Measurements from ENCODE around the gene CADM2. TPM values are rescaled to one million over a fixed set of nuclear protein-coding genes. Genes with fewer than 3 reads are reported as not detected.

Gene CADM2
- total RNA-seq, 1 donor from 2014 or later: 0.20 TPM

DNA sequence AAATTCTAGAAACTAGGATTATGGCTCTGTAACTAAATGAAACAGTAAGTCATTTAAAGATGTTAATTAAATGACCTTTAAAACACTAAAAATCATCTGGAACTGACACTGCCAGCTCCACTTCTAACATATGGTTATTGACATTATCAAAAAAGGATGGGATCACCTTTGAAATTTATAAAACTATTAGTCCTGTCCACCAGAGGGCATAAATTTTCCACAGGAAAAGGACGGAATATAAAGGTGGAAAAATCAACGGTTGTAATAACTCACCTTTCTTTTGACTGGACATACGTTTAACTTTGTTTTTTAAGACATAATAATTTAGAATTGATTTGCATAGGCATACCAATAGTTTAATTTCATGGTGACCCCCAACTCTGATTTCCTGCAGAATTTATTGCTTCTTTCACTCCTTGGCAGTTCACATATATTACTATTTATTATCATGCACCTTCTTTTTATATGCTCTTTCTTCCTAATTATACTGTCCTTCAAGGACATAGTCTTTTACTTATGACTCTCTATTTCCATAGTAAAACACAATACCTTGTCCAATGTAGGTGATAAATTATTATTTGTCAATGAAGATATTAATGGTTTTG is 345.7 kb downstream of the CADM2 start:
- DNase-seq (ENCODE audit: low read depth in 2 of 2): peak in 1 of 2 donors; percentile 32

DNA sequence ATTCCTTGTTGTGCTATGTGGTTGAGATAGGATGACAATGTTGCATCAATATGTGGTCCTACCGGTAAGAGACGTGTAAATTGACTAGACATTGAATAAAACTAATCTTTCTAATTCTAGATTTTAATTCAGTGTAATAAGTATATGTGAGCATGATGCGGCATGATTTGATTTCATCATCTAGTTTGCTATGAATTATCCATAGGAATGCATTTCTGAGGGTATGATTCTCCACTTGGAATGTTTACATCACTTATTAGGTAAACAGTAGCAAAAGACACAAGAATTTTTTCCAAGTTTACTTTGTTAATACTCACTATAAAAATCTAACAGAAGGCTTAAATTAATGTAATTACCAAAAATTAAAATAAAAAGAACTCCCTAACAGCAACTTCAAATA is 353.5 kb downstream of the CADM2 start:
- no peak for DNase-seq (ENCODE audit: low read depth in 2 of 2)

DNA sequence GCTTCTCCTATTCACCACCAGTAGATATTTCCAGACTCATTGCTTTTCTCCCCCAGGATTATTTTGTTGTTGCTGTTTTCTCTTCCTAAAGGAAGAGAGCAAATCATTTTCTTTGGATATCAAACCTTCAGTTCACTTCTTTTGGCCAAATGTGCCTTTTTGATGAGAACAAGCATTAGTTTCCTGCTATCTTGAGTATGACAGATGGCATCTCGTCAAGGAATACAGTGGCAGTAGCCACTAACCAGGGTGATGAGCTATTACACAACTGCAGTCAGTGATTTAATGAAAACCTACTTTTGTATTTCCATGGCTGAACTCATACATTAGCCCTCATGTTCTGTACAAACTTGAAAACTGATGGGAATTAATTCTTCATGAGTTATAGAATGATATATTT is 354.6 kb downstream of the CADM2 start:
- DNase-seq (ENCODE audit: low read depth in 2 of 2): no peak

DNA sequence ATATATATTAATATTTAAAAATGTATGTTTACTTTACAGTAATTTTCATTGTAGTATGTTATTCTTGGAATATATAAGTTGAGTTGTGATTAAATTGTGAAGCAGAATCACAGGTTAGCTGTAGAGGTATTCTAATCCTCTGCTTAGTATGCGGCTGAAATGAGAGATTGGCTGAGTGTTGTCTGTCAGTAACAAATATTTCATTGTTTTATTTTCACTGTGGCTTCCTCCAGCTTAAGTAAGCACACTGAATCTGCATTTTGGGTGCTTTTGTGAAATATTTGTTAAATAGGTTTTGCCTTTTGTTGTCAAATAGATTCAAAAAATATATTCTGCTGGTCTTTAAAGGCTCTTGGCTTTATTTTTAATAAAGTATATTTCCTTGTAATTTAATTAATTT is 357.5 kb downstream of the CADM2 start:
- no peak for DNase-seq (ENCODE audit: low read depth in 2 of 2)

DNA sequence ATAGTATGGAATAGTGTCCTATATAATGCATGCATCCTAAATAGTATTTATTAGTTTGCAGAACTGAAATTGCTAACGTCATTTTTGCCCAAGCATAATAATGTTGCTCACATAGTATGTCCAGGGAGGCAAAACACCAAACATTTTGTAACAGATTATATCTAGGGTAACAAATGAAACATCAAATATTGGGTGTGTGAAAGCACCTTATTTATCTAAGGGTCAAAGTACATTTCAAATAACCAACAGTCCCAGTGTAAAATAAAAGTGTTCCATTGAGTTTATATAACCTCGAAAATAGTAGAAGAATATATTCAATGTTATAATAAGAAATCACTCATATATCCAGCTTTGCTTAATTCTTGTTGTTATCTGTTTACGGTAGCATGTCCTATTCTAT is 363.1 kb downstream of the CADM2 start:
- no peak for DNase-seq (ENCODE audit: low read depth in 2 of 2)

DNA sequence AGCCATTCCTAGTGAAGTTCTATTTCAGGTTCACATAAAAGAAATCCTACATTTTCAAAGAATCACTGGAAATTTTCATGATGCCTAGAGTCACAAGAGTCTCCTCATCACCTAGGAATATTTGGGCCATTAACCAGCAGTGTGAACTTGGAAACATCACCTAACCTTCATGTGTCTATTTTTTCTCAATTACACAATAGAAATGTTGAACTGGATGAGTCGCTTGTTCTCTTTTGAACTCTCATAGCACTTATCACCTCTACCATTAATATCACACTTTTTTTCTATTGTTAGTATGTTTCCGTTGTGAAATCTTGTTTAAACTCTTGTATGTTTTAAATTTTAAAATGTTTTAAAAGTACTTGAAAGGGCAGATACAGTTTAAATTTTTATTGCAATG is 371.3 kb downstream of the CADM2 start:
- DNase-seq (ENCODE audit: low read depth in 2 of 2): no peak

DNA sequence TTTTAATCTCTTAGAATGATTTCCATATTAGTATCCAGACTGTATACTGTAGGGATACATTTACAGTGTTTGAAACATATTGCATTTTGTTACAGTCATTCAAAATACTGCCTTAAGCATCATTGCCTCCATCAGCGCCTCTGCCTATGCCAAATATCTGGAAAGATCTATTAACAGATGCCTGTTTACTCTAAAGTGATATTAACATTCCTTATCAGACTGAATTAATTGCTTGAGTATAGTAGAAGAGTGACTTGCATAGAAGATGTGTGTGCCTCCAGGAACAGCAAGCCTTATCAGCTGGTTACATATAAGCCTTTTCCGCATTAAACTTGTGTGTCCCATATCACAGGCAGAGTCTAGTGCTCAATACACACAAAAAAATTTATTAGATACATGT is 379.1 kb downstream of the CADM2 start:
- no peak for DNase-seq (ENCODE audit: low read depth in 2 of 2)

DNA sequence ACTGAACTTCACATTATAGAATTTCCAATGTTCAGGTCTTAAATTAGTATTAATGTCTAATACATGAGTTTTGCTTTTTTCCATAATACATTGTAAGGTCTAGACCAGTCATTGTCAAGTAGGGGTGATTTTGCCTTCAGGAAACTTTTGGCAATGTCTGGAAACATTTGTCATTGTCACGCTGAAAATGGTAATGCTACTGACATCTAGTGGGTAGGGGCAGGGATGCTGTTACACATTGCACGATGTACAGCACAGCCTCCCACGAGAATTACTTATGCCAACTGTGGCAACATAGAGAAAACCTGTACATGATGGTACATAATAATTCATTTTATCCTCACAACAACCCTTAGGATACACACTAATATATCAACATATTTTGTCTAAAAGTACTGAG is 384.1 kb downstream of the CADM2 start:
- DNase-seq (ENCODE audit: low read depth in 2 of 2): peak in 1 of 2 donors; percentile 1

DNA sequence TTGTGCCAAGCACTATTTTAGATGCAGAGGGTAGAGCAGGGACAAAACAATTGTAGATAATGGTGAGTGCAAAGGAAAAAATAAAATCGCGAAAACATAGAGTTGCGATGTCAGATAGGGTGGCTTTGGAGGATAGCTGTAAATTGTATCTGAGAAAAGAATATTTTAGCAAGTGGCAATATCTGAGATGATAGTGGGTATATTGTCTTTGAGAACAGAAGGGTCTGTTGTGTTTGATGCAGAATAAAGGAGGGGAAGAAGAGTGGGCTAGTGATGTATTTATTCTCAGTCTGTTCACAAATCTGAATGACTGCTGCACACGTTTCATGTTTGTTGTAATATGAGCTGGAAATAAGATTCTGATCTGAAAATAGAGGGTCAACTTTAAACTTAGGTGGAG is 396.8 kb downstream of the CADM2 start:
- DNase-seq (ENCODE audit: low read depth in 2 of 2): no peak

DNA sequence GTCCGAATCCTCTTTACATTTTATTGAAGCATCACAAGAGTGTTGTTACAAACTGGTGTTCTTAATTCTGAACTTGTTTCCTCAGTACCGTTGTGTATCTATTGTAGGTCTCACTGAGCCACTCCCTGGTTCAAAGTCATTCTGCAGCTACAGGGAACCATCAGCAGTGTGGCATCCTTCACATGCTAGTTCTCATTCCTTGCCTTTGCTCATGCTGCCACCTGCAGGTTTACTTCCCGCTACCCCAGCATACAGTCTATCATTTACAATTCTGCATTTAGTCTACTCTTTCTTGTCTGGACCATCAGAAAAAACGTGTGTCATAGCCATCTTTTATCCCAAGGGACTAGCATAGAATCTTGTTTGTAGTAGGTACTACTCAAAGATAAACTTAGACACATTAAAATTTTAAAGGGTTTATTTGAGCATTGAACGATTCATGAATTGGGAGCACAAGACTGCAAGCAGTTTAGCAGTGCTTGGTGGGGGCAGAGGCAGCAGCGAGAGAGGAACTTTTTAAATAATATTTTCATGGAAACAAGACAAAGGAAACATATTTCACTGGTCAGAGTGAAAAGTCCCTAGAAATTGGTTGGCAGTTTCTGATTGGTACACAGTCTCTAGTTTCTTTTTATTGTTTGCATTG is 402.1 kb downstream of the CADM2 start:
- DNase-seq (ENCODE audit: low read depth in 2 of 2): peak; percentile 0 to 36

DNA sequence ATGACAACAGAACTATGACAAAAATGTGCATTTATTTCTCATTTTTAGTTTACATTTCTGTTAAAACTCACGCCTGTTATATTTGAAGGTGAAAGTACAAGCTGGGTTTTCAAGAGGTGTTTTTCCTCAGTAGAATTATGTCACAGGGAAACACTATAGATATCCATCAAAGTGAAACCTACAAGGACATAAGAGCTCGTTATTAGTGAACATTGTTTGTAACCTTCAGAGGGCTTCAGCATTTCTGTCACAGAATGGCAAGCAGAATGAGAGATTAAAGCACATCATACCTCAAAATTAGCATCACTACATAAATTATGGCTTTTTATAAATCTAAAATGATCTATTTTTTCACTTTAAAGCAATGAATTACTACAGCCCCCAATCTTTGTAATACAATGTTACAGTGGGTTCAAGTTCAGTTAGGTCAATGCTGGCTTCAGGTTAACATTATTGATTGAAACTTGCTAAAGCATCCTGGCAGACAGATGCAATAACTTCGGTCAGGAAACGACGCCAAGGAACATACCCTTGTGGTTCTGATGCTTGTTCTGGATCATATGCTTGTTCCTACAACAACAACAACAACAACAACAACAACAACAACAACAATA is 405.6 kb downstream of the CADM2 start:
- no peak for DNase-seq (ENCODE audit: low read depth in 2 of 2)

DNA sequence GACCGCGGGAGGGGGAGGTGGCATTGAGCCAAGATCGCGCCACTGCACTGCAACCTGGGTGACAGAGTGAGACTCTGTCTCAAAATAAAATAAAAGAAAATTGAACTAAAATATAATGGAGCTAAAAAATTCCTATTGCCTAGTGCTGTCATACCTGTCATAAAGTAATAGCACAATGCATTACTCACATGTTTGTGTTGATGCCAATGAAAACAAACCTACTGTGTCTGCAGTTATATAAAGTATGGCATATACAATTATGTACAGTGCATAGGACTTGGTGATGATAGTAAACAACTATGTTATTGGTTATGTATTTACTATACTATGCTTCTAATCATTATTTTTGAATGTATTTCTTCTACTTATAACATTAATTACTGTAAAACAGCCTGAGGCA is 411.6 kb downstream of the CADM2 start:
- DNase-seq (ENCODE audit: low read depth in 2 of 2): no peak

DNA sequence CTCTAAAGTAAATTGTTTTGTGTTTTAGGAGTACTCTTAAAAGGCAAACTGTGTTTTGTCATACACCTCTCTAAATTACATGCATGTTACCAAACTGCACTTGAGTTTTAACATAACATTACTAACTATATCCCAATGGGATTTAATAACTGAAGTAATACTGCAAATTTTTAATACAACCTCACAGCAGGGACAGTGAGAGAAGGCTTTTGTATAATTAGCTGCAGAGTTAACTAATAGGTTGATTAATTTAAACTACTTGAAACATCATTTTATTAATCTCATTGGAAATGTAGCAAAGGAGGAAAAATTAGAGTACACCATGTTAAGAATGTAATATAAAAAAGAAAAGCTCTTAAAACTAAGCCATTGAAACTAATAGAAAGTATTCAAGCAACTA is 417.3 kb downstream of the CADM2 start:
- DNase-seq (ENCODE audit: low read depth in 2 of 2): no peak

DNA sequence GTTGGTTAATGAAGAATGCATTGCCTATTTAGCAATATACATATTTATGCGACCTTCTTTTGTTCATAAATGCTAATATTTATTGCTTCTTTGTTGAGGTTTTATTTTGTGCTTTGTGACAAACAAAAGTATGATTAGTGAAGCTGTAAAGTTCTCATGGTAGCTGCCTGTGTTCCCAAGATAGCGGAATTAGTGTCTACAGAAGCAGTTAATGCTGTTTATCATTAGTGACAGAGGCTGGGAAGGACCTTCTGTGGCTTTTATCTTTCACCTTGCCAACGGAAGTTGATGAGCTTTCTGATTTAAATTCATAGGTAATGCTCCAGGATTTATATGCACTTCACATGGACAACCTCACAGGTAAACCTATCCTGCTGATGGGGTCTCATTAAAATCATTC is 418.3 kb downstream of the CADM2 start:
- DNase-seq (ENCODE audit: low read depth in 2 of 2): no peak

DNA sequence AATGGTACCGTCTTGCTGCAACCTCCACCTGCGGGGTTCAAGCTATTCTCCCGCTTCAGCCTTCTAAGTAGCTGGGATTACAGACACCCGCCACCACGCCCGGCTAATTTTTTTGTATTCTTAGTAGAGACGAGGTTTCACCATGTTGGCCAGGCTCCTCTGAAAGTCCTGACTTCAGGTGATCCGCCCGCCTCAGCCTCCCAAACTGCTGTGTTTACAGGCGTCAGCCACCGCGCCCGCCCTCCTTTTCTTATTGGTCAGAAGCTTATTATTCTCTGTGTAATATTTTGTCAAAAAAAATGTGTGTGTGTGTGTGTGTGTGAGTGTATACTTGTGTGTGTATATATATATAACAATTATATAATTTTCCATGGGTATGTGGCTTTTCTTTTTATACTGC is 425.6 kb downstream of the CADM2 start:
- no peak for DNase-seq (ENCODE audit: low read depth in 2 of 2)

DNA sequence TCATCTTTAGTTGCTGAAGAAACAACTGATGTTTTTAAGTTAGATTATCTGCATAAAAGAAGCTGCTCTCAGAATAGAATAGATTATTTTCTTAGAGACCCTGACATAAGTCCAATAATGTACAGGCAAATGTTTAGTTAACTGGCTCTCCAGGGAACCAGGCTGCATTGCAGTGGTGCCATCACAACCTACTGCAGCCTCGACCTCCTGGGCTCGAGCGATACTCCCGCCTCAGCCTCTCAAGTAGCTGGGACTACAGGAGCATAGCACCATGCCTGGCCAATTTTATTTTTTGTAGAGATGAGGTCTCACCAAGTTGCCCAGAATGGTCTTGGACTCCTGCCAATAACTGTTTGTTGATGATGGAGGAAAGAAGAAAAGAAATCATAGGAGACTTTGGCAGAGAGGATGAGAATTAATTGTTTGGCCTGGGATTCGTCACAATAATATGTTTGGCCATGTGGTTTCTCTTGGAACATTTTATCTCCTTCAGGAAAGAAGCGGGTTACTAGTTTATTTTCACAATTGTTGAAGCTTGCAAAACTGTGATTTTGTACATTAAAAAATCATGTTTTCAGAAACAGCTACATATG is 429.2 kb downstream of the CADM2 start:
- no peak for DNase-seq (ENCODE audit: low read depth in 2 of 2)

DNA sequence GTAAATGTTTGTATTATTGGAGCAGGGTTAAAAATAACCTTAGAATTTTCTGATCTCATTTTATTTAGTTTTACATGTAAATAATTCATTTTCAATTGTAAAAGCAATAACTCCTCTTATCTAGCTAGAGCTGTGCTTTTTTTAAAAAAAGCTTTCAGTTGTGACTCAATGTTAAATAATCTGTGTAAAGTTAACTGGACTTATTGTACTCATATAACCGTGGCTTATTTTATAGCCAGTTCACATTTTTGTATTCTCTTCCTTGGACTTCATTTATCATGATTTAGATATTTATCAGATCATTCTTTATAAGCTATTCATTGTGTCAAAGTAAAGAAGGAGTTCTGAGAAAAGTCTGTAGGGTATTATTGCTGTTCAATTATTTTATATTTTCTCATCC is 435.6 kb downstream of the CADM2 start:
- no peak for DNase-seq (ENCODE audit: low read depth in 2 of 2)

DNA sequence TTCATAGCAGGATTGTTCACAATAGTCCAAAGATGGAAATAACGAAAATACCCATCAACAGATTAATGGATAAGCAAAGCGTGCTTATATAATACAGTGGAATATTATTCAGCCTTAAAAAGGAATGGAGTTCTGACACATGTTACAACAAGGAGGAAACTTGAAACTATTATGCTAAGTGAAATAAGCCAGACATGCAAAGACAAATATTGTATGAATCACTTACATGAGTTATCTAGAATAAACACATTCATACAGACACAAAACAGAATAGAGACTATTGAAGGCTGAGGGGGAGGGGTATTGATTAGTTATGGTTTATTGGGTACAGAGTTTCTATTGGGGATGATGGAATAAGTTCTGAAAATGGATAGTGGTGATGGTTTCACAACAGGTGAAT is 438.6 kb downstream of the CADM2 start:
- DNase-seq (ENCODE audit: low read depth in 2 of 2): no peak

DNA sequence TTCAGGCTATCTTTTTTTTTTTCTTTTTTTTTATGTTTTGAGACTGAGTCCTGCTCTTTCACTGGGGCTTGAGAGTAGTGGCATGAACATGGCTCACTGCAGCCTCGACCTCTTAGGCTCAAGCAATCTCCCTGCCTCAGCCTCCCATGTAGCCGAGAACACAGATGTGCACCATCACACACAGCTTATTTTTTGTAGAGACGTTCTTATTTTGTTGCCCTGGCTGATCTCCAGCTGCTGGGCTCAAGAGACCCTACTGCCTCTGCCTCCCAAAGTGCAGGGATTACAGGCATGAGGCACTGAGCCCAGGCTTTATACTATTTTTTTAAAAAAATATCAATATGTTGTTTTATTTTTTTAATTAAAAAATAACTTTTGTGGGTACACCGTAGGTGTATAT is 467.3 kb downstream of the CADM2 start:
- no peak for DNase-seq (ENCODE audit: low read depth in 2 of 2)

DNA sequence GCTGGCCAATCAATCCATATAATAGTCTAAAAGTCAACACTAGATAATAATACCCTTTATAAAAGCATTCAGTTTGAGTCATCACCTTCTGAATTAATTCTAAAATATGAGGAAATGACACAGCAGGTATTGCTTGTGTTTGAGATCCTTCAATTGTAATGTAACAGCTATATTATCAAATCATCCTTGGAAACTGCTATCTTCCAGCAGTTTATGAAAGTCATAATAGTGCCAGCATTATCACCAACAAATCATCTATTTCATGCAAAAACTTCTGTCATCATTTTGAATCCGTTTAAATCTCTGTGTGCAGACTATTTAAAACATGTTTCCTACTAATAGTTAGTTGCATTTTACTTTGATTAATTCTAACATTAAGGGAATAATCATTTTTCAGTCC is 468.7 kb downstream of the CADM2 start:
- DNase-seq (ENCODE audit: low read depth in 2 of 2): no peak

DNA sequence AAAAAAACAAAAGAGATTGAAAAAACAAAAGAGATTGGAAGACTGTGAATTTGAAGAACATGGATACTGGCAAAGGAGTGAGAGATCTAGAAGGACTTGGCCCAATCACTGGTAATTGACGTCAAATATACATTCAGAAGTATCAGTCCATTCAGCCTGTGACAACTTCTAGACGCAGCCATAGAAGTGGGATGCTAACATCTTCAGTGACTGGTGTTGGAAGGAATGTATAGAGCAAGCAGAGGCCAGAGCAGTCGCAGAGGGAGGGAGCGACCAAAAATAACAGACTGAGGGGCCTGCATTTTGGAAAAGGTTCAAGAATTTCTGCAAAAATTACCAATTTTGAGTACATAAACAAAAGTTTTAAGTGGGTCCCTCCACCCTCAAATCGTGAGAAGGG is 473.3 kb downstream of the CADM2 start:
- DNase-seq (ENCODE audit: low read depth in 2 of 2): no peak

DNA sequence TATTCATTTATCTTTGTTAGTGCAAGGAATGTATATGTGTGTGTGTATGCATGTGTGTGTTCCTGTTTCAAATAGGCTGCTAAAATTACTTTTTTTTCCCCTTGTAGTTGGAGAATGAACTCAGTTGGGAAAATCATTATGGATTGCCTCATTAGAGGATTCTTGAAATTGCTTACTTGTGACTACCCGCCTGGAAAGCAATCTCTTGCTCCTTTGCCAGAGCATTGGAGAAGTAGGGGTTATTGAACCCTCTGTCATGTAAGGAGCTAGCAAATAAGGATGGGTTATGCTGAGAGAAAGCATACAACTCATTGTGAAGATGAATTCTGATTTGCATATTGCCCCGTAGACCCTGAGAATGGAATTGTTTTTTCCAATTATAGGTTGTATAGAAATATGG is 474.5 kb downstream of the CADM2 start:
- DNase-seq (ENCODE audit: low read depth in 2 of 2): no peak

Data from lung microvascular endothelial cell (primary cell).